HG03097 (cell line): Measurements from ENCODE around the gene MN1.

Experiments used
- ATAC-seq: cut with Tn5 transposase; IDR thresholded peaks from one replicate; pipeline ENCODE4 v1.9.1; 2021; ENCODE audit not compliant: unreplicated experiment, low FRiP score

The MN1 gene

DNA sequence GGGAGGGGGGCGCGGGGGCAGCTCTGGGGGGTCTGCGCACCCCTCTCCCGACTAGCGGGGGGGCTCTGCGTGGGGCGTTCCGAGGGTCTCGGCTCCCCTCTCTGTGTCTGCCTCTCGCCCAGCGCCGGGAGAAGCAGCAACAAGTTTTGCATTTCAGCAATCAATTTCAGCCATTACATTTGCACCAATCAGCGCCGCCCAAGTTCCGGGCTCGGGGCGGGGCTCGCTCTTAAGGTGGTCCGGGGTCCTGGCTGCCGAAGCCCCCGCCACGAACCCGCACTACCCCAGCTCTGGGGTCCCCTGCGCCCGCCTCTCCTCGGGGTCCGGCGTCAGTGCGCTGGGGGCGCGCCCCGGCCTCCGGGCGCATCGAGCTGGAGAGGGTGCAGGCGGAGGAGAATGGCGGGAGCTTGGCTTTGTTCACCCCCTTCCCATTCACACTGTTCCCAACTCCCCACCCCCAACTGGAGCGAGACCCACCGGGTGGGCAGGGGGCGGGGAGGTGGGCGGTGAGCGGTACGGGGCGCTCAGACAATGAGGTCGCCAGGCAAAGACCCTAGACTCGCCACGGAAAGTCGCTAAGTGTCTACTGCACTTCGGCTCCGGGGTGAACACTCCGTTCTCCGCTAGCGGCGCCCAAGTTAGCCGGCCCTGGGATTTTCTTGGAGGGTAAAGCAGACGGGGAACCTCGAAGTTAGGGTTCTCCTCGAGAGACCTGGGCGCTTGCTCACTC lies at the start of gene MN1:
MN1 (minus strand) TSS at position 141 of the 730 bp plus-strand sequence. CDS start 1,213 bp downstream, outside the sequence.
- ATAC-seq: no peak

DNA sequence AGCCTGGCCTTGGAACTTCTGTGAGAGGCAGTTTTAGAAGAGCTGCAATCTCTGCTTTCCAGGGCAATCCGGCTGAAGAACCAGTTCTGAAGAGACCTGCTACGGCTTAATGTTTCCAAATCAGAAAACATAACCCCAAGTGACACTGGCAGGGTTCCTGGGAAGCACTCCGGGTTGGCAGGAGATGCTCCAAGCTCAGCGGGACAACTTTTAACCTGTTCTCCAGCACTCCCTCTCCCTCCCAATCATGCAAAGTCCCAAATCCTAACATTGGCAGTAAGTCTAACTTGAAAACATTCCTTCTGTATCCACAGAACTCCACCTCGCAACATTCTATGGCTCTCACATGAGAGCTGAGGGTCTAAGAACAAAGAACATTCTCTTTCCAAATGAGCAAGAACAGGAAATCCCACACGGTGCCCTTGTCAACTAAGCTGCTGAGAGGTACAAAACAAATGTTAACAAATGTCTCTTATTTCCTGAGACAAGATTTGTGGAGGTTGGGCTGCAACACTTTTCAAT lies 48.5 kb upstream of the MN1 start:
- ATAC-seq: no peak

DNA sequence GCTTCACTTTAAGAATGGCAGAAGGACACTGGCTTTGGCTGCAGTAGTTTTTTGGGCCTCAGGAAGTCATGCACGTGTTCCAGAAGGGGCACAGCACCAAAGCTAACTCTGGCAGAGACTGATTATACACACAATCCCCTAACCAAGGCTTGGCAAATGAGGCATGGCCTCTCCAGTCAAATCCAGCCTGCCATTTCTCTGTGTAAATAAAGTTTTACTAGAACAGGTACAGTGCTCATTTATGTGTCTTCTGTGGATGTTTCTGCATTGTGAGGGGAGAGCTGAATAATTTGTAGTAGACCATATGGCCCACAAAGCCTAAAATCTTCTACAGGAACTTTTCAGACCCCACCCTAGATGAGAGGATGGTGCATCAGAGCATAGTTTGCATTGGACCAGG lies 46.4 kb upstream of the MN1 start:
- ATAC-seq: no peak

DNA sequence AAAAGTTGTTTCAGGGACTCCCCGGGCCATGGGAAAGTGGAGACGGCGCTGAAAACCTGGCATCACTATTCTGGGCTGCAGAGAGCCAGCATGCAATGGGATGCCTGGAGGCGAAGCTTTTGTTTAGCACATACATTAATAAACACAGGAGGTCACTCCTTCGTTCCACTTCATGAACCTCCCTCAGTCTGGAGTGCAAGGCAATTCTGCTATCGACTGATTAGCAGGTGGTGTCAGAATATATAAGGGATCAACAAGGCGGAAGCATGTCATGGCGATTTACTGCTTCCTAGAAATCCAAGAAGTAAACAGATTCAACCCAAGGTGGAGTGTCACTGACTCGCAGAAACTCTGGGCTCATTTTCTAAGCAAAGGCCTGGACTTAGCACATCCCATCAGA lies 45.4 kb upstream of the MN1 start:
- no peak for ATAC-seq

DNA sequence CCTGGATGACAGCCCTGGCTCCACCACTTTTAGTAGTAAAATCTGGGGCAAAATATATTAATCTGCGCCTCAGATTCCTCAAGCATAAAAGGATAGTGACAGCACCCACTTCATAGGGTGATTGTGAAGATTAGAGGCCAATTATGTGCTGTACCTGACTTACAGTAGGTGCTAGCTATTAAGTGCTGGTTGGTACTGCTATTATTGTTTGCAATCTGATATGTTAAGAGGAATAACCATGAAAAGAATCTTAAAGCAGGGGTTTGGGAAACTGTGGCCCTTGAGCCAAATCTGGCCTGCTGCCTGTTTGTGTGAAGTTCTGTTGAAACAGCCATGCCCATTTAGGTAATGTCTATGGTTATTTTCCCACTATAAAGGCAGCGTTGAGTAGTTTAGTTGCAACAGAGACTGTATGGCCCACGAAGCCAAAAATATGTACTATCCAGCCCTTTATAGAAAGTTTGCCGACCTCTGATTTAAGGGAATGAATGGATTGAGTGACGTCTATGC lies 44.7 kb upstream of the MN1 start:
- no peak for ATAC-seq

DNA sequence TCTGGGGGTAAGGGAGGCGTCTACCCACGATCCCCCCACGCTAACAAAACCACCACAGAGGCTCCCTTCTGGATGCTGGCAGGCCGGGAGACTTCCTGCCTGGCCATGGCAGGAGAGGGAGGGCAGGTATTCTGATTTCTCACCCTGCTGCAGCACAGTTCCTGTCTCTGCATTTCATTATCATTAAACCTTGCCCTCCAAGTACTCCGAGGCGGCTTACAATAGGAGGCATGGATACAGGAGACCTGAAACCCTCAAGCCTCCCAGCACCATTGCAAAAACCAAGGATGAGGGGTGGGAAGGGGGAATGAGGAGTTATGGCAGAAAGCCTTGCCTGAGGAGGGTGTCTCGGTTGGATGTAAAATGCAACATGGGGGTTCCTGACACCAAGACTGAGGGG lies 44.1 kb upstream of the MN1 start:
- ATAC-seq: no peak

DNA sequence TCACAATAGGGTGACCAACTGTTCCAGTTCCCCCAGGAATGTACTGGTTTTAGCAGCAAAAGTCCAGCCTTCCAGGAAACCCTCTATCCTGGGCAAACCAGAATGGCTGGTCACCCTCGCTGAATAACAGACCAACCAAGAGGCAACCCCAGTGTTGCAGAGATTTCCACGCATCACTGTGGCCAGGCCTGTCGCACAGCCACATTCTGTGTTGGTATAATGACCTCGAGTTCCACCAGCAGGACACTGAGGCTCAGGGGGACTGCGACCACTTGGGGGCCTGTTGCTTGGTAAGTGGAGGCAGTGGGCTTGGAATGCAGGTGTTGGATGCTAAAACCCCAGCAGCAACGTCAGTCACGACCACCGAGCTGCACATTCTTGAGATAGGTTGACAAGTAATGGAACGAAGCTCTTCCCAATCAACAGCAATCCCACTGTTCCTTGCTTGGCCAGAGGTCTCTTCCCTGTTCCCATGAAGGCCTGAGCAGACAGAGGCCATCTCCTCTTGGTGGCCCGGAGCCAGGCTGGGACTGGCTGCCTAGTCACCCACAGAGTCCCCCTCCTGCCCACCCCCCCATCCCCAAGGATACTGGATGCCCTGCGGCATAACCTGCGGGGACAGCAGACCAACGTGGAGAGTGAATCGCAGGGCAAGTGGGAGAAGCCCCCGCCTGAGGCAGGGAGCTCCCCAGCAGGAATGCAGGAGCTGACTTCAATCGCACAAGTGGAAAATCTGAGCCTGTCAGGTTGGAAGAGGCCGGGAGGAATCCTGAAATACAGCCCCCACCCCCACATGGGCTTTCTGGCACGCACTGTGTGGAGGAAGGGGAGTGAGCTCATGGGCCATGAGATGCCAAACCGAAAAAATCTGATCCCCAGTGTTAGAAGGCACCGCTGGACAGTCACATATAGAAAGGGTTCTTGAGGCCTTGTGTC lies 43.4 kb upstream of the MN1 start:
- no peak for ATAC-seq

DNA sequence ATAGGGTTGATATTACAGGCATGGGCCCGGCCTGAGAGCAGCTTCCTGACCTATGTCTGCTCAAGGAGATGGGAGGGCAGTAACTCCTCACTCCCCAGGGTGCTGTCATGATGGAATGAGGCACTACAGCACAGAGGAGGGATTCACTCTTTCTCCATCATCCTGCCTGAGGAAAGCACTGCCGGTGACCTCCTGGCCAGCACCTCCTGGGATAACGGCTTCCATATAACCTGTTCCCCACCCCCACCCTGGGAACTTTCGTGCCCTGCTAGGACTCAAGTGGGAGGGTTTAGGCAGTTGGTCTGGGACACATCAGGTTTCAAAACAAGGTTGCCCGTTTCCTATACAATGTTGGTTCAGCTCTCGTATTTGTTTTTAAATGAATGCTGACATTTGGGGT lies 42.7 kb upstream of the MN1 start:
- ATAC-seq: no peak

DNA sequence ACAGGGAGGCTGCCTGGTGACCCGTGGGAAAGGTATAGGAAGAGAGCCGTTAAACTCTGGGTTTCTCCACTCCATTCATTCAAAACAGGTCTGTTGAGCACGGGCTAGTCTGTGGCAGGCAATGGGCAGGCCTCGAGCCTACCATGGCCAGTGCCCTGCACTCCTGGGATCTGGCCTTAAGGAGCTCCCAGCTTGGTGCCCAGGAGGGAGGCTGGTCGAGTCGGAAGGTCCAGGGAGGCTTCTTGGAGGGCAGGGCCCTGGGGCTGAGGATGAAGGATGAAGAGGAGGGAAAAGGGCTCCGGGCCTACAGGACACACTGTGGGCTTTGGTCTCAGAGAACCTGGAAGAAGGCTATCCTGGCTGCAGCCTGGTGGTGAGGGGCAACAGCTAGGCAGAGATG lies 41.9 kb upstream of the MN1 start:
- ATAC-seq: no peak

DNA sequence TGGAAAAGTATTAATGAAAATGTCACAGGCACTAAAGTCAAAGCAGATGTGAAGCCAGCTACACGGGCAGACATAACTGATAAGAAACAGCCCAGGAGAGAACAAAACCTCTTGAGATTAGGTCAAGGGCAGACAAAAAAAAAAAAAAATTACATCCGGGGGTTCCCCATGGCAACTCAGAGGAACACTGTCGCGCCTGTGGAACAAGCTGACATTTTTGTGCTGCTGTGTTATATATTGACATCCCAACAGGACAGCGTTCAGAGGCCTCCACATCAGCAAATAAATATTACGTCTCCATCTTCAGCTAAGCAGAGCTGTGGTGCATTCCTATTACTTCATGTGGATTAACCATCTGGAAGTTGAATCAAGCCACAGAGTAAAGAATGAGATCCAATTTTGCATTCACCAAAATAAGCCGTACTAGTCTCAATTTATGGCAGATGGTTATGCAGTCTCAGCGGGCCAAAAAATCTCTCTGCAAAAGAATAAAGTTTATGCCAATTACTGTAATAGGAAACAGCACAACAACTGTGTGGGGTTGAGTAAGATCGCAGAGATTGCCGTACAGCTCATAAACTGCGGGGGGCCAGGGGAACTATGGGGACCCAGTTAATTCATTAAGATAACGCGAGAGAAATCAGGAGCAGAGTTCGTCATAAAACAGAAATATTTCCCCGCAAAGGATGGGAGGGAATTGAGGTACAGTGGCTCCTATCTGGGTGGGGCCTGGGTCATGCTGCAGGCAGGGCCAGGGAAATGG lies 41.3 kb upstream of the MN1 start:
- ATAC-seq: no peak

DNA sequence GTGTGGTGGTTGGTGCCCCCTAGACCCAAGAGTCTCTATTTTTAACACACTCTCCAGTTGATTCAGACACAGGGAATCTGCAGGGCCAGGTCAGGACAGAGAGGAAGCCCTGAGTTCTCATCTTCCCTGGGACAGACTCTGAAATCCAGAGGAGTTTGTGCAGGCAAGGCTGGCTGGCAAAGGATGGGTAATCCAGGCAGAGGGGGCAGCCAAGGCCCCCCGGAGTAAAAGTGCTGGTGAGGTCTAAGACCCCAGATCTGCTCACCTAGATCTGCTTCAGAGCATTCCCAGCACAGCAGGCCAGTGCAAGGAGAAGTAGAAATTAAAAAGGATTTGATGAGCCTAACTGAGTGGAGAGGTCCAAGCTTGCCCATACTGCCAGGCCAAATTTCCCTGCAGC lies 40.6 kb upstream of the MN1 start:
- no peak for ATAC-seq

DNA sequence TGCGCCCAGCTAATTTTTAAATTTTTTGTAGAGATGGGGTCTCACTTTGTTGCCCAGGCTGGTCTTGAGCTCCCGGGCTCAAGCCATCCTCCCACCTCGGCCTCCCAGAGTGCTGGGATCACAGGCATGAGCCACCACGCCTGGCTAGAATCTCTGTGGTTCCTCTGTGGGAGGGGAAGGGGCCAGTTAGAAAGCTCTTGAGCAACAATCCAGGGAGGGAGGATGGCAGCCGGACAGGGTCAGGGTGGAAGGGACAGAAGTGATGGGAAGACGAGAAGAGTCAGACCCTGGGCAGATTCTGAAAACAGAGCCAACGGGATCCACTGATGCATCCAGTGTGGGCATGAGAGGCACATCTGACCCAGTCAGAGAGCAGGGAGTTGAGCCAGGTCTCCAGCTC lies 38.9 kb upstream of the MN1 start:
- ATAC-seq: no peak

DNA sequence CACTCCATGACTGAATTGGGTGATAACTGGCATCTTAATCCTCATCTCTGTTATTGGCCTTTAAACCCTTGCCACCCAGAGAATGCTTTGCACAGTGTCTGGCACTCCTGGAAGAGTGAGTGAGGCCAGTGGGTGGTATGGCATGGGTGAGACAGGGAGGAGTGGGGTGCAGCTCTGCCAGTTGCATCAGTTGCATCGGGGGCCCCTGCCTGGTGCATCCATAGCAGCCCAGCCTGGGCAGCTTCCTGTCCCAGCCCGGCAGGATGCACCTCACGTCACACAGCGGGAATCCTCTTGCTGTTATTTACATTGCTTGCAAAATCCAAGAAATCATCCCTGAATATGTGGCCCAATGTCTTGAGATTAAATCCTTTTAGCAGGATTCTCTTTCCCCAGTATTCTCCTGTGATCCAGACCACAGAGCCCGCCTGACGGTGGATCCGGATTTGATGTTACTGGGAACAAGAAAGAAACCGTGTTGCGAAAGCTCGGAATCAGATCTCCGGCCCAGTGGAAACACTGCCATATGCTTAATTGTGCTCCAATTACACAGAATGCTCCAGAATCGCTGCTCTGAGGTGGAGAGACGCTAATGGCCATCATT lies 37.6 kb upstream of the MN1 start:
- ATAC-seq: no peak

DNA sequence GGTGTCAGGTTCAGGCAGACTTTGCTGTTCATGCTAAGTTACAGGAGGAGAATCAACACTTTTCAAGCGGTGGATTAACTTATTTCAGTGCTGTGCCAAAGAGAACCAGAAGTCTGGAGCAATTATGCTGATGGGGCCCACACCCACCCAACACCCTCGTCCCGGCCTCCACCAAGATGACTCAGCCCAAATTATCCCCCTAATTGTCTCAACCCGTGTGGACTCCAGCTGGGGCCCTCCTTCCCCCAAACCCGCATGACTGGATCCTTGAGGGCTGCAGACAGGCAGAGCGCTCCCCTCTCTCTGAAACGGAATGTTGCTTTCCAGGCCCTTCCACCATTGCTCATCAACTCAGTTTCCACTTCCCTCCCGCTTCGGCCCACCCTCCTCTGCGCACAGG lies 34.6 kb upstream of the MN1 start:
- ATAC-seq: no peak

DNA sequence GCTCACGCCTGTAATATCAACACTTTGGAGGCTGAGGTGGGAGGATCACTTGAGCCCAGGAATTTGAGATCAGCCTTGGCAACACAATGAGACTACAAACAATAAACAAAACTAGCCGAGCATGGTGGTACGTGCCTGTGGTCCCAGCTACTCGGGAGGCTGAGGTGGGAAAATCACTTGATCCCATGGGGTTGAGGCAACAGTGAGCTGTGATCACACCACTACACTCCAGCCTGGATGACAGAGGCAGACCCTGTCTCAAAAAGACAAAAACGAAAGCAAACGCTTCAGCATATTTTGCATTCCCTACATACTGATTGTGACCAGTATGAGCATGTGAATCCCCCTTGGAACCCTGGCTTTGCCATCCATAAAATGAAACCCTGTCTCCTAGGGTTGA lies 33.9 kb upstream of the MN1 start:
- no peak for ATAC-seq

DNA sequence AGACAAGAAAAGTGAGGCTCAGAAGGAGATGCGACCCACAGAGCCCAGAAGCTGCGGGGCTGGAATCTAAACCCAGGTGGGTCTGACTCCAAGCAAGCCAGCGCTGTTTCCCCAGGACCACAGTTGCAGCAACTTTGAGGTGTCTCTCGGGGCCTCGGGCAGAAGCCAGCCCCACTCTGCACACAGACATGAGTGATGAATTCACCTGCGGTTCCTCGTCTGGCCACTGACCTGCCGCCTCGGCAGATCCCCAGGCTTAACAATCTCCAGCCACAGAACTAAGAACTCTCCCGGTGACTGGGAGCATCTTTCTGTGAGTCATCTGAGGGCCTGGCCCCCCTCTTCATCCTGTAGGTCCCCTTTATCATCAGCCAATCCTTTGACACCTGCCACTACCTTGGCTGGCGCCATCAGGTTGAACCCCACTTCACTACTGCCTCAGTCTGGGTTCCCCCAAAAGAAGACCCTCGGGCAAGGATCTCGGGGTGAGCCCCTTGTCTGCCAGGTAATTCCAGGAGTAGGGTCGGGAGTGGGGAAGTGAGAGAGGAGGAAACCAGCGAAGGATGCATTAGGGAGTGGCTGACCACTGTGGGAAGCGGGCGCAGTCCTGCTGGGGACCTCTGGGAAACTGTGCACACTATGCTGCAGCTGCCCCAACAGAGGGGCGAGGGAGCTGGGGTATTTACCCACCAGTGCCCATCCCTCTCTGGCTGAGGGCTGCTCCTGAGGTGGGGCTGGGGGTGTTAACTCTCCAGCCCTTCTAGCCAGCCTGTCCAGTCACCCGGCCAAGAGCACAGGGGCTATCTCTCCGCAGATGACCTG lies 33.0 kb upstream of the MN1 start:
- ATAC-seq: no peak

DNA sequence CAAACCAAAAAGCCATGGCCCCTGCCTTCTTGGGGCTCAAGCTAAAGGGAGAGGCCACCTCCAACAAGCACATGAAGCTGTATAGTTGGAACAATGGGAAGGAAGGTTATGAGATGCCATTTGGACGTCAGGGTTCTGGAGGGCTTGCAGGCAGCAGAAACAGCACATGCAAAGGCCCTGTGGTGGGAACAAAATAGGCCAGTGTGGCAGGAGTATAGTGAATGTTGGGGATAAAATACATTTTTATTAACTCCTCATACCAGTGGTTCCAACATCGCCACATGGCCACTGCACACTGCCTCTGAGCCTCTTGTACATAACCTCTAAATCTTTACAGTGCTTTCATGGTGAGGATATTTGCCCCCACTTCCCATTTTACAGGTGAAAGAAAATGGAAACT lies 32.2 kb upstream of the MN1 start:
- no peak for ATAC-seq

DNA sequence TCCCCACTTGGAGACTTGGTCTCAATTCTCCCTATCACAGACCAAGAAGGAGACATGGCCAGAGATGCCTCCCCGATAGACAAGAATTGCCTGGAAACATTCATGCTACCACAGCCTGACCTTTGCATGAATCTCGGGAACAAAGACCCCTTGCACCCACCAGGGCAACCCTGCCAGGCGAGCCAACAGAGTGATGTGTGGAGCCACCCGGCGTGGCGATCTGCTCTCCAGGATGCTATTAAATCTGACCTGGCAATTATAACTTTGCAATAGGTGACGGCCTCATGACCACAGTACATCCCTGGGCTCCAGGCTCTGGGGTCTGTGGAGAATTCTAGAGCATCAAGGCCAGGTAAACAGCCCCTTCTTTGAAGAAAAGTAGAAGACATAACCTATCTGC lies 31.1 kb upstream of the MN1 start:
- ATAC-seq: no peak

DNA sequence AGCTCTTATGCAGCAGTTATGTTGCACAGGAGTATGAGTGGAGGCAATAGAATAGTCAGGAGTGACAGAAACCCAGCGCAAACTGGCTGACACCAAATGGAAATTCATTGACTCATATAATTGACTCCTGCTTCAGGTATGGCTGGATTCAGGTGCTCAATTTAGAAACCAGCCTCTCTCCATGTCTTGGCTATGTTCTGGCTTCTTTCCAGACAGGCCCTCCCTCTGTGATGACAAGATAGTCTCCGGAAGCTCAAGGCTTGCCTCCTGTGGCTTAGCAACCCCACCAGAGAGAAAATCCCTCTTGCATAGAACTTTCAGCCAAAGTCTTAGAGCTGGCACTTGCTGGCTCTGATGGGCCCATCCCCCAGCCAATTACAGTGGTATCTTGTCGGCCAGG lies 28.1 kb upstream of the MN1 start:
- ATAC-seq: no peak
